IPS-20b (cell line): ENCODE data around the gene ASIC3.
"Not testable (repeated sequence)": the region's sequence is repeated elsewhere in the genome, so short reads cannot be mapped to it uniquely, and the experiment has no call there.

Source experiments
- H3K27ac ChIP-seq: one replicate; pipeline ENCODE4 v1.5.1; 2013; ENCODE audit warnings: low read length
- H3K27me3 ChIP-seq: 2 replicates; pipeline ENCODE4 v1.6.1; 2013; ENCODE audit warnings: mild to moderate bottlenecking, low read length, inconsistent platforms; ENCODE audit not compliant: insufficient read depth
- H3K36me3 ChIP-seq: 2 replicates; pipeline ENCODE4 v1.6.1; 2013; ENCODE audit warnings: low read depth, mild to moderate bottlenecking, inconsistent platforms, low read length, moderate library complexity; ENCODE audit not compliant: insufficient read depth
- H3K4me1 ChIP-seq: 2 replicates; pipeline ENCODE4 v1.6.1; 2013; ENCODE audit warnings: mild to moderate bottlenecking, control low read depth, inconsistent platforms, low read length, moderate library complexity; ENCODE audit not compliant: insufficient read depth
- H3K4me3 ChIP-seq: 2 replicates; pipeline ENCODE4 v1.5.1; 2013; ENCODE audit warnings: mild to moderate bottlenecking, low read length, inconsistent platforms
- H3K9ac ChIP-seq: 2 replicates; pipeline ENCODE4 v1.6.1; 2013; ENCODE audit warnings: low read depth, mild to moderate bottlenecking, inconsistent platforms, low read length, moderate library complexity
- H3K9me3 ChIP-seq: 2 replicates; pipeline ENCODE4 v1.6.1; 2013; ENCODE audit warnings: mild to moderate bottlenecking, low read depth, low read length, inconsistent platforms; ENCODE audit not compliant: insufficient read depth

ASIC3 gene

DNA sequence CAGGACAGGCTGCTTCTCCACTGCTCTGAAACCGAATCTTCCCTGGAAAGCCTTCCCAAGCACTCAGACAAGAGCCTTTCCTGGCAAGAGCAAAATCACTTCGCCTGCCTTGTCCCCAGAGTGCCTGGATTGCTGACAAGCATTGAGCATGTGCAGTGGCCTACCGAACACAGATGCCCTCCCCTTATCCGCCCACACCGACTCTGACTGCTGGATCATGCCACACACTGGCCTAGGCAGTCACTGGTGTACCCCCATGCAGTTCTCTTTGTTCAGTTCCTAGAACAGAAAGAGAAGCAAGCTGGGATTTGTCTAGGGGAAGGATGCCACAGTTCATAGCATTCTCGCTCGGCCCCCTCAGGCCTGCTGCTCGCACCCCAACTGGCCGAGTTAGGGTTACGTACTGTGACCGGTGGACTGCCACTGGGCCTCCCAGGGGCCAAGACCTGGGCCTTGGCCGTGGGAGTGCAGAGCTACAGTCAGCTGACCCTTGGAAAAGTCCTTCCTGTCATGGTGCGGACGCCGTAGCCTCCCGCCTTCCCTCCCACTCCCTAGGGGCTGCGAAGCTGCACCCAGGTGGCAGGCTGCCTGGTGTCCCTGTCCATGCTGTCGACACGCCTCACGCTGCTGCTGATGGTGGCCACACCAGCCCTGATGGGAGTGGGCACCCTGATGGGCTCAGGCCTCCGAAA is 13.2 kb upstream of the ASIC3 start:
- Histone ChIP-seq H3K4me1 (no peaks in the 10 kb centered on the region), H3K9ac (no peak overlapping the region), H3K9me3 (no peaks in the 10 kb centered on the region), H3K4me3 (no peak overlapping the region), H3K27ac (no peak overlapping the region), H3K36me3 (peaks cover 14% of the 10 kb centered on the region; the same call in 1 of the 2 replicates), H3K27me3 (no peaks in the 10 kb centered on the region)

DNA sequence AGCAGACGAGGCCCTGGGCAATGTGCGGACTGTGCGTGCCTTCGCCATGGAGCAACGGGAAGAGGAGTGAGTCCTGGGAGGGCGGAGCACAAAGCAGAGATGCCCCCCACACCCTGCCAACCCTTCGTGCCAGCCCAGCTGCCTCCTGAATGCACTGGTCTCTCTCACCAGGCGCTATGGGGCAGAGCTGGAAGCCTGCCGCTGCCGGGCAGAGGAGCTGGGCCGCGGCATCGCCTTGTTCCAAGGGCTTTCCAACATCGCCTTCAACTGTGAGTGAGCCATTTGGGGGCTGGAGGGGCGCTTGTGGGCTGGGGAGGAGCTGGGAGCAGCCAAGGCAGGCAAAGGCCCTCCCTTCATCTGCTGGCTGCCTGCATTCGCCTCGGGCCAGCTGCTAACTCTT is 12.4 kb upstream of the ASIC3 start:
- Histone ChIP-seq H3K27me3 (no peaks in the 10 kb centered on the region), H3K9ac (no peak overlapping the region), H3K36me3 (peaks cover 14% of the 10 kb centered on the region; the same call in 1 of the 2 replicates)

DNA sequence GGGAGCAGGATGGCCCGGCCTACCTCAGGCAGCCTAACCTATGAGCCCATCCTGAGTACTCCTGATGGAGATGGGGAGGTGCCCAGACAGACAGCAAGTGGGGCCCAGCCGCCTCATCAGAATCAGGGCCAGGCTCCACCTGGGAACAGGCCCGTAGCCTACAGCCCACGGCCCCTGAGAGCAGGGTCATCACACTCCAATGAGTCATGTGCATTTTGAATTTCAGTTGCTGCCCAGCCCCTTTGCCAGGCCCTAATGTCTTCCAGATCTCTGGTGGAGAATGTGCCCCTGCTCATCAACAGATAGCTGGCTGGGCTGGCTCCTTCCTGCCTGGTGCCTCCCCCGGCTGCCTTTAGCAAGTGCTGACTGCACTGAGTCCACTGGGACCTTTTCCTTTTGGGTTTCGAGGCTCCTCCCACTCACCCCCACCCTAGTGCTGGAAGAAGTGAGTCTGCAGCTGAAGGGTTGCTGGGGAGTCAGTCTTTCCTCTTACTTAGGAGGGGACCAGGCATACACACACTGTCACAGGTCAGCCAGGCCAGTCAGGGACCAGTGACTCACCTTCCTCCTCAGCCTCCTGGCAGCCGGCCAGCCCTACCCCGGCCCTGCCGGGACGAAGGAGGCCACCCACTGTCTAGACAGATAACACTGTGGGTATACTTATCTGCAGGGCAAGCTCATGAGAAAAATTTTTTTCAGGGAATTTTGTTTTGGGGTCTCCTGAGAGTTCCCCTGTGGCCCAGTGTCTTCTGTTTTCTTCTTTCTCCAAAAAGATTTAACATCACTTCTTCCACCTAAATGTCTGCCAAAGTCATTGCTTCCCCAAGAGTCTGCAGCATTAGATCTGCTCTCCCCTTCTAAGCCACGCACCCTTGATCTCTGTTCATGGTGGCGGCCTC is 9.1 kb upstream of the ASIC3 start:
- Histone ChIP-seq H3K27ac (no peak overlapping the region), H3K9me3 (no peaks in the 10 kb centered on the region), H3K27me3 (no peaks in the 10 kb centered on the region), H3K4me1 (no peaks in the 10 kb centered on the region), H3K9ac (no peak overlapping the region), H3K36me3 (peaks cover 12% of the 10 kb centered on the region; the same call in 1 of the 2 replicates), H3K4me3 (no peak overlapping the region)

More for the DNA sequence above, 12.4 kb upstream of the ASIC3 start:
- no peak overlapping the region for H3K4me3 ChIP-seq
- no peak overlapping the region for H3K27ac ChIP-seq
- no peaks in the 10 kb centered on the region for H3K9me3 ChIP-seq
- H3K4me1 ChIP-seq, result no peaks in the 10 kb centered on the region

DNA sequence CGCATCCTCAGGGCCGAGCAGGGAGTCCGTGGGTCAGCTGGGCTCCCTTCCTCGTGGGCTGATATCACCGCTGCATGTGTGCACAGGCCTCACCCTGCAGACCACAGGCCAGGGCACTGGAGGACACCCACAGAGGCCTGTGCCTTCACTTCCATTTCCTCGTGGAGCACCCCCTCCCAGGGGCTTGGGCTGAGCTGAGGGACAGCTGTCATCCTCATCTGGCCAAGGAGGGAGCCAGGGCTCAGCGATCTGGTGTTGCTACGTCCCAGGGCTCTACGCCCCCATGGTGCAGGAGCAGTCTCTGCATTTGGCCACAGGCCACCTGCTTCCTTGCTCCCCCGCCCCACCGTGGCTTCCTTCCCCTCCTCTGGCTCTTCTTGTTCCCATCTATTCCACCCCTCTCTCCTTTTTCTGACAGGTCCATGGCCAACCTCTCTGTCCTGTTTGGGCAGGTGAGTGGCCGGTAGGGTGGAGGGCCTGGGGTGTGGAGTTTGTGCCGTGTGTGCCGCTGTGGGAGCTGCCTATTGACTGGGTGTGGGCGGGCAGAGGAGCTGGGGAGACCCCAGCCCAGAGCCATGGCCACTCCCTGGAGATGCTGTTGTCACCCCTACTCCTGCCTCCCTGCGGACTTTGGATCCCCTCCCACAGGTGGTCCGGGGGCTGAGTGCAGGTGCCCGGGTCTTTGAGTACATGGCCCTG is 8.3 kb upstream of the ASIC3 start:
- Histone ChIP-seq H3K9me3 (no peaks in the 10 kb centered on the region), H3K36me3 (peaks cover 8% of the 10 kb centered on the region; the same call in 1 of the 2 replicates), H3K9ac (no peak overlapping the region), H3K4me1 (no peaks in the 10 kb centered on the region), H3K4me3 (no peak overlapping the region), H3K27ac (no peak overlapping the region), H3K27me3 (no peaks in the 10 kb centered on the region)

DNA sequence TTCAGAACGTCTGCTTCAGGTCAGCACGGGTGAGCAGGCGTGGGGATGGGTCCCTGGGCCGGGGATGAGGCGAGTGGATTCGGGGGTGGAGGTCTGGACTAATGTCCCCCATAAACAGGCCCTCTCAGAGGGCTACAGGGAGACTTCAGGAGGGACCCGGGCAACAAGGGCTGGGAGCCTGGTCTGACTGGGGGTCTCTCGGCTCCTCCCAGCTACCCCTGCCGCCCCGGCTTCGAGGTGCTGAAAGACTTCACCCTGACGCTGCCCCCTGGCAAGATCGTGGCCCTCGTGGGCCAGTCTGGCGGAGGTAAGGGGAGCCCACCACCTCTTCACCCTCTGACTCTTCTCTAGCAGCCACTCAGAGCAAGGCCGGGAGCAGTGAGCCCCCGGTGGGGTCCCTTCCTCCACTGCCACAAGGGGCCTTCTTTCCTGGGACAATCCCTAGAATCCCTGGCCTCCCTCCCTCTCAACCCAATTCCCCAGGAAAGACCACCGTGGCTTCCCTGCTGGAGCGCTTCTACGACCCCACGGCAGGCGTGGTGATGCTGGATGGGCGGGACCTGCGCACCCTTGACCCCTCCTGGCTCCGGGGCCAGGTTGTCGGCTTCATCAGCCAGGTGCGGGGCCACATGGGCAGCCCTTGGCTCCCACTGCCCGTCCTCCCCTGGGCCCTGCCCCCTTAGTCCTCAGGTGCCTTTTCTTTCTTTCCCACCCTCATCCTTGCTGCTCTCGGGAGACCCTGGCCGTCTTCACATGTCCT is 7.5 kb upstream of the ASIC3 start:
- Histone ChIP-seq H3K27me3 (no peaks in the 10 kb centered on the region), H3K9me3 (no peaks in the 10 kb centered on the region), H3K36me3 (0 out of 2 replicates have a peak, but pooled peaks cover 4% of the 10 kb centered on the region), H3K27ac (no peak overlapping the region), H3K4me3 (no peak overlapping the region), H3K4me1 (no peaks in the 10 kb centered on the region), H3K9ac (no peak overlapping the region)

DNA sequence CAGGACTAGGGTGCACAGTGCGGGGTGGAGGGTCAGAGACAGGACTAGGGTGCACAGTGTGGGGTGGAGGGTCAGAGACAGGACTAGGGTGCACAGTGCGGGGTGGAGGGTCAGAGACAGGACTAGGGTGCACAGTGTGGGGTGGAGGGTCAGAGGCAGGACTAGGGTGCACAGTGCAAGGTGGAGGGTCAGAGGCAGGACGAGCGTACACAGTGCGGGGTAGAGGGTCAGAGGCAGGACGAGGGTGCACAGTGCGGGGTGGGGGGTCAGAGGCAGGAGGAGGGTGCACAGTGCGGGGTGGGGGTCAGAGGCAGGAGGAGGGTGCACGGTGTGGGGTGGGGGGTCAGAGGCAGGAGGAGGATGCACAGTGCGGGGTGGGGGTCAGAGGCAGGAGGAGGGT is 4.9 kb upstream of the ASIC3 start:
- H3K27me3 ChIP-seq, H3K4me1 ChIP-seq, H3K27ac ChIP-seq, H3K4me3 ChIP-seq, H3K9ac ChIP-seq, H3K9me3 ChIP-seq, H3K36me3 ChIP-seq: not testable (repeated sequence)

DNA sequence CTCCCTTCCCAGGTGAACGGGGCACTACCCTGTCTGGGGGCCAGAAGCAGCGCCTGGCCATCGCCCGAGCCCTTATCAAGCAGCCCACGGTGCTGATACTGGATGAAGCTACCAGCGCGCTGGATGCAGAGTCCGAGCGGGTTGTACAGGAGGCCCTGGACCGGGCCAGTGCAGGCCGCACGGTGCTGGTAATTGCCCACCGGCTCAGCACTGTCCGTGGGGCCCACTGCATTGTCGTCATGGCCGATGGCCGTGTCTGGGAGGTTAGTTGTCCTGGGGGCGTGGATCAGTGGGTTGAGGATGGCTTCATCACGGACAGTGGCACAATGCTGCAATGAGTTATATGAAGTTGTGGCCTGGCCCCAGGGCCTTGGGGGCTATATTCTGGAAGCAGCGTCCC is 4.4 kb upstream of the ASIC3 start:
- Histone ChIP-seq H3K36me3 (no peaks in the 10 kb centered on the region), H3K27ac (no peak overlapping the region), H3K4me1 (no peaks in the 10 kb centered on the region), H3K9ac (no peak overlapping the region), H3K27me3 (peaks cover 5% of the 10 kb centered on the region), H3K9me3 (no peaks in the 10 kb centered on the region), H3K4me3 (no peak overlapping the region)

DNA sequence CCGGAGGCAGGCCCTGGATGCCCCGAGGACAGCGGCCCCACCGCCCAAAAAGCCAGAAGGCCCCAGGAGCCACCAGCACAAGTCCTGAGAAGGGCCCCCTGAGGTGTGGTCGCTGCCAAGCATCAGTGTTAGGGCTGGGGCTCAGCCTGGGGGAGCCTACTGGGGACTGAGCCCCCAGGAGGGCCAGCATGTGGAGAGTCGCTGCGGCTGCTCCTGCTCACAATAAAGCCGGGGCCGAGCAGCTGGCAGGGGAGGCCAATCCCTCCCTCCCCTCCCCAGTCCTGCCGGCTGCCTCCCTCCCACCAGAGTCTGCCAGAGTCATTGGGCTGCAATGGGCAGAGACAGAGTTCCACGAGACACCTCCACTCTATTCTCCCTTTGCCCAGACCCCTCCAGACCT is 3.1 kb upstream of the ASIC3 start:
- Histone ChIP-seq H3K4me1 (no peaks in the 10 kb centered on the region), H3K9me3 (no peaks in the 10 kb centered on the region), H3K27ac (no peak overlapping the region), H3K9ac (no peak overlapping the region), H3K4me3 (no peak overlapping the region), H3K27me3 (peaks cover 18% of the 10 kb centered on the region), H3K36me3 (no peaks in the 10 kb centered on the region)

DNA sequence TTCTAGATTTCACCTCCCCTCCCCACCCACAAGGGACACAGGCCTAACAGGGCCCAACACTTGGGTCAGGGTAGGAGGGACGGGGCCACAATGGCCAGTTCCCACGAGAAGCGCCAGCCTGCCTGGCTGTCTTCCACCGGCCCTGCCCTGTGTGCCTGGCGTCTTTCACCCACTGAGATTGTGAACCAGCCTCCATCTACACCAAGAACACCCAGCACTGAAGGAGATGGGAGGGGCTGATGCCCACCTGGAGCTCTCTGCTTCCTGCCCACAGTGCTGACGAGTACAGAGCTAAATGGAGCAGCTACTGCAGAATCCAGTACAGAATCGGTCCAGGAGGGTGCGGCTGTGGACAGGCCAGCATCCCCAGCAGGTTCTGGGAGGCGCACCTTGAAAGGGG is 2.4 kb upstream of the ASIC3 start:
- H3K4me3 ChIP-seq, result no peak overlapping the region
- H3K9me3 ChIP-seq, result no peaks in the 10 kb centered on the region
- no peaks in the 10 kb centered on the region for H3K36me3 ChIP-seq
- H3K27ac ChIP-seq, result no peak overlapping the region
- H3K4me1 ChIP-seq, result no peaks in the 10 kb centered on the region
- H3K27me3 ChIP-seq, result peaks cover 25% of the 10 kb centered on the region
- H3K9ac ChIP-seq, result no peak overlapping the region

DNA sequence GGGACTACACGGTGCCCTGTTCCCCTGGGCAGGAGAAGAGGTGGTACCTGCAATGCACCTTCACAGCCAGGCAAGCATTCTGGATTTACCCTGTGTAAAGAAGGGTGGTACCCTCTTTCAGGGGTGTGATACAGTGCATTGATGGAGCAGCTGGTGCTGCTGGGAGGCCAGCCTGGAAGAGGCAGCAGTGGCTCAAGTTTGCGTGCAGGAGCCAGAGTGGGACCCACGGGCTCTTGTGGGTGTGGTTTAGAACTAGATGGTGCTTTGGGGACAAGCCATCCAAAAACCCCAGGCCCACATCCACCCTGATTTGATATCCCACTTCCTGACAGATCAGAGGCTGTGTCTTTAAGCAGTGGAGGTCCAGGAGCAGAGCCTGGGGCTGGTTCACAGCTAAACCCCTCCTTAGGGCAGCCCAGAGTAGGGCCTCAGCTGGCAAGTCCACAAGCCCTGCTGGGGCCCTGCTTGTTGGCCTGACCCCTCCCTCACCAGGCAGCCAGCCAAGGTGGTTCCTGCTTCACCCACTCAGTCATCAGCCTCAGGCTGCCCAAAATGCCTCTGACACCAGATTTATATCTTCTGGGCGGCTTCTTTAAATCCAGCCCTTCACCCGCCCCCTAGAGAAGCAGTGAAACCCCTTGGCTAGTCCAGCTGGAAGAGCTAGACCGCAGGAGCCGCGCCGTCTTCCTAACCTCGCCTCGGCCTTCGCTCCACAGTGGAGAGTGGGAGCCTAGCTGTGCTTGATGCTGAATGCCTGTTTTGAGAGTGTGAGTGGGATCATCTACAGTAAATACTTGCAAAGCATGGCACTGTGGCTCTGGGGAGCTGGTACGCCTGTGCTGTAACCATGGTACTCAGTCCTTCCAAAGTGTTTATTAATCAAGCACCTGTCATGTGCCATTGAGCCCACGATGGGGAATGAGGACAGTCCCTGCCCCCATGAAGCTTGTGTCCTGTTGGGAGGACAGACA is 1.4 kb upstream of the ASIC3 start:
- Histone ChIP-seq H3K4me1 (no peaks in the 10 kb centered on the region), H3K4me3 (no peak overlapping the region), H3K9me3 (no peaks in the 10 kb centered on the region), H3K9ac (no peak overlapping the region), H3K36me3 (no peaks in the 10 kb centered on the region), H3K27me3 (peaks cover 34% of the 10 kb centered on the region), H3K27ac (no peak overlapping the region)
